Measurements from ENCODE around the gene MCMBP. TPM values are rescaled to one million over a fixed set of nuclear protein-coding genes. Genes with fewer than 3 reads are reported as not detected.

The MCMBP gene
- polyA plus RNA-seq, 1 experiment: 41.6 TPM

DNA sequence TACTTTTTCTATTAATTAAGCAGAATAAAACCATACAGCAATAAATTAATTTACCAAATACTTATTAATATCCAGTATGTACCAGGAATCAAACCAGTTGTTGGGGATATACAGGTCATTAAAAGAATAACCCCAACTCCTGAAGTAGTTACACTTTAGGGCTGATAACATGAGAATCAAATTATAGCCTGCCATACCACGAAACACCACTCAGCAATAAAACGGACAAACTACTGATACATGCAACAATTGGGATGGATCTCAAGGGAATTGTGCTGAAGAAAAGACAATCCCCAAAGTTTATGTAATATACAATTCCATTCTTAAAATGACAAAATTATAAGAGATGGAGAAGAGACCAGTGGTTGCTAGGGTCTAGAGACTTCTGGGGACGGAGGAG, 22.7 kb downstream of the MCMBP start:
- H3K4me3 ChIP-seq (ENCODE audit: low read depth, low read length): no peak overlapping the region
- no peak for DNase-seq (ENCODE audit: low read depth)
- ChIA-PET CTCF (interaction anchor here (1.2 to 1.7 kb wide), 3 partner anchors 10 to 99 kb away, joined by 4 to 10 read pairs (median 4); no protein-coding TSS in a partner anchor), POLR2A (no interaction called here)
- TF ChIP-seq, protein P1, sequence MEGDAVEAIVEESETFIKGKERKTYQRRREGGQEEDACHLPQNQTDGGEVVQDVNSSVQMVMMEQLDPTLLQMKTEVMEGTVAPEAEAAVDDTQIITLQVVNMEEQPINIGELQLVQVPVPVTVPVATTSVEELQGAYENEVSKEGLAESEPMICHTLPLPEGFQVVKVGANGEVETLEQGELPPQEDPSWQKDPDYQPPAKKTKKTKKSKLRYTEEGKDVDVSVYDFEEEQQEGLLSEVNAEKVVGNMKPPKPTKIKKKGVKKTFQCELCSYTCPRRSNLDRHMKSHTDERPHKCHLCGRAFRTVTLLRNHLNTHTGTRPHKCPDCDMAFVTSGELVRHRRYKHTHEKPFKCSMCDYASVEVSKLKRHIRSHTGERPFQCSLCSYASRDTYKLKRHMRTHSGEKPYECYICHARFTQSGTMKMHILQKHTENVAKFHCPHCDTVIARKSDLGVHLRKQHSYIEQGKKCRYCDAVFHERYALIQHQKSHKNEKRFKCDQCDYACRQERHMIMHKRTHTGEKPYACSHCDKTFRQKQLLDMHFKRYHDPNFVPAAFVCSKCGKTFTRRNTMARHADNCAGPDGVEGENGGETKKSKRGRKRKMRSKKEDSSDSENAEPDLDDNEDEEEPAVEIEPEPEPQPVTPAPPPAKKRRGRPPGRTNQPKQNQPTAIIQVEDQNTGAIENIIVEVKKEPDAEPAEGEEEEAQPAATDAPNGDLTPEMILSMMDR (IDR thresholded peaks at IDR 0.05; ENCODE audit: insufficient read depth, low read depth, low read length): no peak
- H3K27me3 ChIP-seq (ENCODE audit: control insufficient read depth, insufficient read depth, low read length): no peaks in the 10 kb centered on the region
- peaks cover 5% of the 10 kb centered on the region for H3K36me3 ChIP-seq (ENCODE audit: control insufficient read depth, insufficient read depth, low read length)

DNA sequence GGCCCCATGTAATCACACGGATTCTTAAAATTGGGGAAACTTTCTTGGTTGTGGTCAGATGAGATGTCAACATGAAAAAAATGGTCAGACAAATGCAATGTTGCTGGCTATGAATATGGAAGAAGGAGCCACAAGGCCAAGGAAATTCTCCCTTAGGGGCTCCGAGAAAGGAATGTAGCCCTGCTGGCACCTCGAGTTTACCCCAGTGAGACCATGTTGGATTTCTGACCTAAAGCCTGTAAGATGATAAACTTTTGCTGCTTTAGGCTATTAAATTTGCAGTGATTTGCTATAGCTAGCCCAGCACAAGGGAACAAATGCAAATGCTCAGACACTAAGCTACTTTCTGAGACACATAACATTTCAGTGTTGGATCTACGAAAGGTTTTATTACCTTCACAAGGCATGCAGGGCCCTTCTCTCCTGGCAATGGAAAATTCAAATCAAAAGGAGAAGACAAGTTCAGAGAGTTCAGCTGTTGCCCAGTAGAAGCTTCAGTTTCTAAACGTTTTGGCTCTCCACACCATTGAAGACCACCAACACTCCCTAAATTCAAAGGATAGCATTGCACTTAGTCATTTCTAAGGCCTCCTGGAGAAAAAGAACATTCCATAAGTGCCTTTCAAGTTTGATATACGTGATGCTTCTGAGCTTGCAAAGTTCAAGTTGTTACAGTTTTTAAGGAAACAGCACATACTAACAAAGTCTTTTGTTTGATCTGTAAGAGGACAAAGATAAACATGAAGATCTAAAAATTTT, 23.4 kb downstream of the MCMBP start:
- H3K27me3 ChIP-seq (ENCODE audit: control insufficient read depth, insufficient read depth, low read length): no peaks in the 10 kb centered on the region
- DNase-seq (ENCODE audit: low read depth): peak; percentile 64
- no peak overlapping the region for H3K4me3 ChIP-seq (ENCODE audit: low read depth, low read length)
- TF ChIP-seq, protein P1 (IDR thresholded peaks at IDR 0.05; ENCODE audit: insufficient read depth, low read depth, low read length): no peak
- ChIA-PET CTCF (interaction anchor here (1.2 to 1.7 kb wide), 3 partner anchors 10 to 98 kb away, joined by 4 to 10 read pairs (median 4); no protein-coding TSS in a partner anchor), POLR2A (no interaction called here)
- peaks cover 8% of the 10 kb centered on the region for H3K36me3 ChIP-seq (ENCODE audit: control insufficient read depth, insufficient read depth, low read length)

DNA sequence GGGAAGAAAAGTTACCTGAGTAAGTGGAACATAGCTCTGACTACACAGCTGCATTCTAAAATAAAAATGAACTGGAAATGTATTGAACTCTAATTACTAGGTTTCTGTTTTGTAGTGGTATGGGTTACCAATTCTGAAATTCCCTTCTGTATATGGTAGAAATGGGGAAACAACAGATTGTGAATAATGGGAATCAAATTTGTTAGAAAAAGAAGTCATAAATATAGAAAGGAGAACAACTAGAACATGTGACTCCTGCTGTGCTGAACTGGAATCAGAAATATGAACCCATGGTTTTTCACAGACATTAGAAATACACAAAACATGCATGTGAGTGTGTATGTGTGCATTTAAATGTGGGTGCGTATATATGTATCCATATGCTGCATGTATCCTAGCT, 27.0 kb downstream of the MCMBP start:
- POLR2A ChIA-PET: no interaction called here
- DNase-seq (ENCODE audit: low read depth): no peak
- peaks cover 19% of the 10 kb centered on the region for H3K36me3 ChIP-seq (ENCODE audit: control insufficient read depth, insufficient read depth, low read length)
- no peaks in the 10 kb centered on the region for H3K27me3 ChIP-seq (ENCODE audit: control insufficient read depth, insufficient read depth, low read length)
- CTCF ChIA-PET: no interaction called here
- TF ChIP-seq, protein P1 (IDR thresholded peaks at IDR 0.05; ENCODE audit: insufficient read depth, low read depth, low read length): no peak
- H3K4me3 ChIP-seq (ENCODE audit: low read depth, low read length): no peak overlapping the region

DNA sequence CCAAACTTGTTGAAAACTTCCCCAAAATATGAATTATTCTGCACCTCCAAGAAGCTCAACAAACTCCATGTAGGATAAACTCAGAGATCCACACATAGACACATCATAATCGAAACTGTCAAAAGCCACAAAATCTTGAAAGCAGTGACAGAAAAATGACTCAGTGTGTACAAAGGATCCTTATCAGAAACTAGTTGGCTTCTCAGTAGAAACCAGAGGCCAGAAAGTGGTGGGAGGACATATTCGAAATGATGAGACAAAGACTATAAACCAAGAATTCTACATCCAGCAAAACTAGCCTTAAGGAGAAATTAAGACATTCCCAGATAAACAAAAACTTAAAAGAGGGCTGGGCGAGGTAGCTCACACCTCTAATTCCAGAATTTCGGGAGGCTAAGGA, 38.5 kb downstream of the MCMBP start:
- ChIA-PET CTCF (interaction anchor here (1.0 kb wide), 1 partner anchor 26 kb away, joined by 3 read pairs; no protein-coding TSS in a partner anchor), POLR2A (no interaction called here)
- DNase-seq (ENCODE audit: low read depth): no peak
- Histone ChIP-seq H3K27me3 (ENCODE audit: control insufficient read depth, insufficient read depth, low read length) (no peaks in the 10 kb centered on the region), H3K4me3 (ENCODE audit: low read depth, low read length) (no peak overlapping the region), H3K36me3 (ENCODE audit: control insufficient read depth, insufficient read depth, low read length) (peaks cover 21% of the 10 kb centered on the region)
- TF ChIP-seq, protein P1 (IDR thresholded peaks at IDR 0.05; ENCODE audit: insufficient read depth, low read depth, low read length): no peak

DNA sequence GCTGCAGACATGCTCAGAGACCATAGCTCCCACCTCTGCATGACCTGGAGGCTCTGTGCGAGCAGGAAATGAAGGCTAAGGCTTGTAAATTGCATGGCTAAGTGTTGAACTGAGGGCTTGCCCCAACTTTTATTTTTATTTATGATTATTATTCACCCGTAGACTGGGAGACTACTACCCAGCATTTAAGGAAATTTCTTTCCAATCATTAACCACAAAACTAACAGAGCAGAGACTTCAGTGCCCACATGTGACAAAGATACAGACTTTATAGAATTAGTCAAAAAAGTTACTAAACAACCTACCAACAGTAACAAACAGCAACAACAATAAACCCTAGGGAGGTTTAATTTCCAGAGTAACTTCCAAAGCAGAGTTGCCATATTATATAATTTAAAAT, 39.7 kb downstream of the MCMBP start:
- H3K27me3 ChIP-seq (ENCODE audit: control insufficient read depth, insufficient read depth, low read length): no peaks in the 10 kb centered on the region
- TF ChIP-seq, protein P1 (IDR thresholded peaks at IDR 0.05; ENCODE audit: insufficient read depth, low read depth, low read length): no peak
- no peak overlapping the region for H3K4me3 ChIP-seq (ENCODE audit: low read depth, low read length)
- DNase-seq (ENCODE audit: low read depth): no peak
- POLR2A ChIA-PET: no interaction called here
- peaks cover 18% of the 10 kb centered on the region for H3K36me3 ChIP-seq (ENCODE audit: control insufficient read depth, insufficient read depth, low read length)
- CTCF ChIA-PET: interaction anchor here (1.2 kb wide), 1 partner anchor 83 kb away, joined by 3 read pairs; no protein-coding TSS in a partner anchor

All from BJ (cell line).